ENCODE measurements around the gene KCNV2. TPM values are rescaled to one million over a fixed set of nuclear protein-coding genes. Genes with fewer than 3 reads are reported as not detected.

The KCNV2 gene
- total RNA-seq, 2 experiments from 2014 or later: not detected

DNA sequence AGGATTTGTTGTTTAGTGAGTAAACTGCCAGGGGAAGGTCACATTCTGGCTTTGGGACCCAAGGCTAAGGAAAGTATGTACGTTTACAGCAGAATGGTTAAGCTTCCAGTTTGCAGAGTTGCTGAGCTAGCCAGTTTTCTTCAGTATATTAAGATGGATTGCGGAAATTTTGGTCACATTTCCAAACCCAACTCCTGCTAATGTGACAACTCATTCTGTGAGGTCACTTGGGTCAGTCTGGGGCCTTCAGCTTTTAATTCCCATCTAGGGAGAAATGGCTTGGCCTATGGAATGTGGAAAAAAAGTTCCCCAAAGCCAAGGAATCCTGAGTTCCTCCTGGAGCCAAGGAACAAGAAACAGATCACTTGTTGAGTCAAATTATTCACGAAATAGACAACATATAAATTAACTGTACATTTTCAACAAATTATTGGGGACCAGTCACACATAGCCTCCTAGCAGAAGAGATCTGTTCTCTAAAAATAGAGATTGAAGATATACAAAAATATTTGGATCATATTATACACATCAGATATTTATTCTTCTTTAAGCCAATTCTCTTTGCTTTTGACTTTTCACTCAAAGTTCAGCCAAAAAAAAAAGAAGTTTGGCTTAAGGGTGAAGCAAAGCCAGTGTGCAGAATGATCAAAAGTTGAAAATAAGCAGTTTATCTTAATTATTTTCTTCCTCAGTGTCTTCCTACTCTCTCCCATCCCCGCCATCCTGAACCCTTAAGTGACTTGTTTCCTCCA, 8.8 kb downstream of the KCNV2 start:
- Histone ChIP-seq H3K4me2 (ENCODE audit: low read length) (no peak overlapping the region), H3K4me3 (ENCODE audit: low read depth, low read length, poor library complexity, severe bottlenecking) (no peak overlapping the region), H3K27ac (ENCODE audit: low read depth, low read length, poor library complexity, severe bottlenecking) (no peak overlapping the region), H2AFZ (ENCODE audit: low read length) (no peak overlapping the region), H3K36me3 (ENCODE audit: insufficient read depth, low read length) (no peaks in the 10 kb centered on the region), H3K9me2 (ENCODE audit: insufficient read depth, low read length) (no peaks in the 10 kb centered on the region), H3K4me1 (ENCODE audit: insufficient read depth, low read length, poor library complexity, severe bottlenecking) (peaks cover 7% of the 10 kb centered on the region), H3K9me3 (ENCODE audit: low read length) (no peaks in the 10 kb centered on the region), H4K20me1 (ENCODE audit: insufficient read depth, low read length) (no peaks in the 10 kb centered on the region), H3K79me2 (ENCODE audit: insufficient read depth, low read depth, low read length) (no peaks in the 10 kb centered on the region)
- no TSS peak for BruUV-seq (replicated peaks)
- TF ChIP-seq, protein P1, sequence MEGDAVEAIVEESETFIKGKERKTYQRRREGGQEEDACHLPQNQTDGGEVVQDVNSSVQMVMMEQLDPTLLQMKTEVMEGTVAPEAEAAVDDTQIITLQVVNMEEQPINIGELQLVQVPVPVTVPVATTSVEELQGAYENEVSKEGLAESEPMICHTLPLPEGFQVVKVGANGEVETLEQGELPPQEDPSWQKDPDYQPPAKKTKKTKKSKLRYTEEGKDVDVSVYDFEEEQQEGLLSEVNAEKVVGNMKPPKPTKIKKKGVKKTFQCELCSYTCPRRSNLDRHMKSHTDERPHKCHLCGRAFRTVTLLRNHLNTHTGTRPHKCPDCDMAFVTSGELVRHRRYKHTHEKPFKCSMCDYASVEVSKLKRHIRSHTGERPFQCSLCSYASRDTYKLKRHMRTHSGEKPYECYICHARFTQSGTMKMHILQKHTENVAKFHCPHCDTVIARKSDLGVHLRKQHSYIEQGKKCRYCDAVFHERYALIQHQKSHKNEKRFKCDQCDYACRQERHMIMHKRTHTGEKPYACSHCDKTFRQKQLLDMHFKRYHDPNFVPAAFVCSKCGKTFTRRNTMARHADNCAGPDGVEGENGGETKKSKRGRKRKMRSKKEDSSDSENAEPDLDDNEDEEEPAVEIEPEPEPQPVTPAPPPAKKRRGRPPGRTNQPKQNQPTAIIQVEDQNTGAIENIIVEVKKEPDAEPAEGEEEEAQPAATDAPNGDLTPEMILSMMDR (conservative IDR thresholded peaks at IDR 0.05; ENCODE audit: low read length): no peak
- TF ChIP-seq EZH2phosphoT487 (IDR thresholded peaks at IDR 0.05; ENCODE audit: borderline replicate concordance, low read depth, low read length): no peak
- ChIA-PET CTCF (ENCODE audit: unreplicated experiment) (no interaction called here), POLR2A (no interaction called here)
- intact Hi-C loops (cut with micrococcal nuclease; ENCODE audit: unreplicated experiment): loop anchor here (10.0 kb wide), 1 partner anchor 491 kb away; no protein-coding TSS in a partner anchor
- DNase-seq (ENCODE audit: low spot score): no peak

- Histone ChIP-seq H3K9me2 (ENCODE audit: insufficient read depth, low read length) (no peaks in the 10 kb centered on the region), H3K9me3 (ENCODE audit: low read length) (no peaks in the 10 kb centered on the region), H3K36me3 (ENCODE audit: insufficient read depth, low read length) (no peaks in the 10 kb centered on the region), H3K4me3 (ENCODE audit: low read depth, low read length, poor library complexity, severe bottlenecking) (no peak overlapping the region), H2AFZ (ENCODE audit: low read length) (no peak overlapping the region), H3K79me2 (ENCODE audit: insufficient read depth, low read depth, low read length) (no peaks in the 10 kb centered on the region), H3K4me2 (ENCODE audit: low read length) (no peak overlapping the region), H4K20me1 (ENCODE audit: insufficient read depth, low read length) (no peaks in the 10 kb centered on the region), H3K27ac (ENCODE audit: low read depth, low read length, poor library complexity, severe bottlenecking) (no peak overlapping the region), H3K4me1 (ENCODE audit: insufficient read depth, low read length, poor library complexity, severe bottlenecking) (peaks cover 7% of the 10 kb centered on the region)
- BruUV-seq (replicated peaks): no TSS peak
- ChIA-PET CTCF (ENCODE audit: unreplicated experiment) (no interaction called here), POLR2A (interaction anchor here (0.6 kb wide), 1 partner anchor 10 kb away, joined by 3 read pairs; no protein-coding TSS in a partner anchor)
- intact Hi-C loops (cut with micrococcal nuclease; ENCODE audit: unreplicated experiment): loop anchor here (10.0 kb wide), 1 partner anchor 492 kb away; no protein-coding TSS in a partner anchor
- DNase-seq (ENCODE audit: low spot score): no peak
- TF ChIP-seq, protein P1 (conservative IDR thresholded peaks at IDR 0.05; ENCODE audit: low read length): no peak
- TF ChIP-seq EZH2phosphoT487 (IDR thresholded peaks at IDR 0.05; ENCODE audit: borderline replicate concordance, low read depth, low read length): no peak
Observed at GRCh38 chr9:2726650-2727340, 9.5 kb downstream of the KCNV2 start.
